GM21360 (cell line): Measurements from ENCODE around the gene ST8SIA6.
"Not testable (repeated sequence)": the region's sequence is repeated elsewhere in the genome, so short reads cannot be mapped to it uniquely, and the experiment has no call there.

Experiments used
- ATAC-seq: cut with Tn5 transposase; IDR thresholded peaks from one replicate; pipeline ENCODE4 v1.9.1; 2021; ENCODE audit warnings: mild to moderate bottlenecking, moderate library complexity; ENCODE audit not compliant: unreplicated experiment

Gene ST8SIA6, protein sequence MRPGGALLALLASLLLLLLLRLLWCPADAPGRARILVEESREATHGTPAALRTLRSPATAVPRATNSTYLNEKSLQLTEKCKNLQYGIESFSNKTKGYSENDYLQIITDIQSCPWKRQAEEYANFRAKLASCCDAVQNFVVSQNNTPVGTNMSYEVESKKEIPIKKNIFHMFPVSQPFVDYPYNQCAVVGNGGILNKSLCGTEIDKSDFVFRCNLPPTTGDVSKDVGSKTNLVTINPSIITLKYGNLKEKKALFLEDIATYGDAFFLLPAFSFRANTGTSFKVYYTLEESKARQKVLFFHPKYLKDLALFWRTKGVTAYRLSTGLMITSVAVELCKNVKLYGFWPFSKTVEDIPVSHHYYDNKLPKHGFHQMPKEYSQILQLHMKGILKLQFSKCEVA

GRCh38 chr10:17454161-17455014, at the start of gene ST8SIA6:
ST8SIA6 (minus strand) TSS chr10:17454595; CDS start chr10:17454255, 340 bp downstream.
- peak; percentile 80 for ATAC-seq

DNA sequence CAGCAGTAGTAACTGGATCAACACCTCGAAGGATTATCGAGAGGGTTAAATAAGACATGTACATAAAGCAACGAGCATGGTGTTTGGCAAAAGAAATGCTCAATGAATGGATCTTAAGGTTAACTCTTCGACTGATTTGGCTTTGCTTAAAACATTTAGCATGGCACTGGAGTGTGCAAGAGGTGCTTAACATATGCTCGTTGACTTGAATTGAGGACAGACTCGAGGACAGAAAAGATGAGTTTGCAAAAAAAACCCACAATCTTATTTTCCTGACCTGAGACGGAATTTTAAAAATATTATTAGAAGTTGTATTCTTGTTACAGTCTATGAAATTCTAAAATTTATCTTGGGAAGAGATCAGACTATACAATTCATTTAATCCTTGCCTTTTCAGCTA, 49.4 kb upstream of the ST8SIA6 start:
- no peak for ATAC-seq

- no peak for ATAC-seq
Observed at GRCh38 chr10:17502814-17503213, 48.4 kb upstream of the ST8SIA6 start.

DNA sequence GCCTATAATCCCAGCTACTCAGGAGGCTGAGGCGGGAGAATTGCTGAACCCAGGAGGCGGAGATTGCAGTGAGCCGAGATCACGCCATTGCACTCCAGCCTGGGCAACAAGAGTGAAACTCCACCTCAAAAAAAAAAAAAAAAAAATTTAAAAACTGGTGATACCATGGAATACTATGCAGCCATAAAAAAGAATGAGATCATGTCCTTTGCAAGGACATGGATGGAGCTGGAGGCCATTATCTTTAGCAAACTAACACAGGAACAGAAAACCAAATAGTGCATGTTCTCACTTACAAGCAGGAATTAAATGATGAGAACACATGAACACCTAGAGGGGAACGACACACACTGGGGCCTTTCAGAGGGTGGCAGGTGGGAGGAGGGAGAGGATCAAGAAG, 44.6 kb upstream of the ST8SIA6 start:
- not testable (repeated sequence) for ATAC-seq

- ATAC-seq: no peak
Observed at GRCh38 chr10:17497446-17498030, 43.1 kb upstream of the ST8SIA6 start.

DNA sequence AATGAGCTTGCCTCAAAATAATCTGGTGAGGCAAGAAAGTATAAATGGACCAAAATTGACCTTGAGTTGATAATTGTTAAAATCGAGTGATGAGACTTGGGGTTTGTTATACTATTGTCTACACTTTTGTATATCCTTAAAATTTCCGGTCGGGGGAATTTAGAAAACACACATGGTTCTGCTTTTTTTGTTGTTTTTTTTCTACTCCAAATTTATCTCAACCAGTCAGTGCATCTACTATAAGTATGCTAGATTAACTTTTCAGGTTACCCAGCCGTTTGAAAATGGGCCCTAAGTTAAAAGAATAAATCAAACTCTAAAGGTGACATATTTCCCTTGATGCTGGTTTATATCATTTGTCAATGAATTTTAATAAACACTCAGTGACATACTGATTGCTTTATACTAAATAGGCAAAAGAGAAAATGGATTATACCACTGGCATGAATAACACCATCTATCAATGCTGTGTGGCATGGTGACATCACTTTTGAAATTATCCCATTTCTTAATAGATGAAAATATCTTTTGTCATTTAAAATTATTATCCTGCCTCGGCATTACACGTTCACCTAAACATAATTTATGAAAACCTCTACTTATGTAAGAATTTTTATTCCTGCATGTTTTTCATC, 40.3 kb upstream of the ST8SIA6 start:
- ATAC-seq: no peak

- no peak for ATAC-seq
Observed at GRCh38 chr10:17488848-17489247, 34.5 kb upstream of the ST8SIA6 start.

GRCh38 chr10:17483079-17483478, 28.7 kb upstream of the ST8SIA6 start:
- no peak for ATAC-seq

- no peak for ATAC-seq
Observed at GRCh38 chr10:17479822-17480221, 25.4 kb upstream of the ST8SIA6 start.

GRCh38 chr10:17479015-17479615, 24.7 kb upstream of the ST8SIA6 start:
- ATAC-seq: no peak

DNA sequence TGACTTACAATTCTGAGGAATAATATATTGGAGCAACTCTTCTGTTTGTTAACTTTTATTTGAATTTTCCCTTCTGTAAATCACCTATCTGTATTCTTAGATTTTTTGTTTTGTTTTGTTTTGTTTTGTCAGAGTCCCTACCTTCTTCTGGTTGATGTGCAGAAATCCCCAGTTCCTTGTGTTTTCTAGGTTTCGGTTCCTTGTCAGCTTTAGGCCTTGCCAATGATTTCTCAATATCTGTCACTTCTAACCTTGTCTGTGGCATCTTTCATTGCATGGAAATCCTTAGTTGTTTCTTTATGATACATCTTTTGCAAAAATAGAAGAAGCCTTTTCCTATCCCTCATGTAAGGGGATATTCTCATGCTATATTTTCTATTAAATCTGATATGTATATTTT, 21.7 kb upstream of the ST8SIA6 start:
- ATAC-seq: no peak

DNA sequence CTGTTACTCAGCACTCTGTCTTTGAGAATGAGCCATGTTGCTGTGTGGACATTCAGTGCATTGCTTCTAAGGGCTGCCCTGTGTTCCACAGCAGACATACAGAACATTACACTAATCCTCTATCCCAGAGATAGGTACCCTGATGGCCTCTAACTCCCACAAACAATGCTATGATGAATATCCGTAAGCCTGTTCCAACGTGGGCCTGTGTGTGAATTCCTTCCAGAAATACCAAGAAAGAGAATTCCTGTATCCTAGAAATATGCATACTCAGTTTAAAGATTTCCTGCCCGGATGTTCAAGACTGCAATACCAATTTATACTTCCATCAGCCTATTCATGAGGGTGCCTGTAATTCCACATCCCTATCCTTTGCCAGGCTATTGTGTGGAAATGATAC, 21.3 kb upstream of the ST8SIA6 start:
- no peak for ATAC-seq

DNA sequence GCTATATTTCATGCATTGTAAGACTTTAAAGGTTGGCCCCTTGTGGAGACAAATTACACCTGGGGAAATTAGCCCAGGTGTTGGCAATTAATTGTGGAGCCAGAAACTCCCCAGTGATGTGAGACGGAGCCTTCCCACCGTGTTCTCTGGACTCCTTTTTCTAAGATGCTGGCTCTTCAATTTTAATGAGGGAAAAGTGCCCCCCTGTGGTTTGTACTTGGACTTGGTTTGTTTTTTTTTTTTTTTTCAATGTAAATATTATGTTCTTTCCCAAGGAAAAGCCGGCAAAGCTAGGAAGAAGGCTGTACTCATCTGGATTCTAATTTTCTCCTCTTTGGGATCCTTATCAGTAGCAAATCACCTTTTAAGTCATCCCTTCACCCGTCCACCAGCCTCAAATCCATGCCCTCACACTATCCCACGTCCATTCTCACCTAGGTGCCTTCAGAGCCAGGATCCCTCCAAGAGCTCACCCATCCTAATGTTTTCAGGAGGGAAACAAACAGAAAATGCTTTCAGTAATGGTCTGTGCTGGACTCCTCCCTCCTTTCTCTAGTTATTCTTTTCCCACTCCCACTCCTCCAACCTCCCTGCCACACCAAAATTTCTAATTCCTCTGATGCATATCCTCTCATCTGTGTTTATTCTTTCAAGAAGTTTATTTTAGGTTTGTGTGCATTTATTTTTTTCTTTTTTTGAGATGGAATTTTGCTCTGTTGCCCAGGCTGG, 20.4 kb upstream of the ST8SIA6 start:
- ATAC-seq: no peak

DNA sequence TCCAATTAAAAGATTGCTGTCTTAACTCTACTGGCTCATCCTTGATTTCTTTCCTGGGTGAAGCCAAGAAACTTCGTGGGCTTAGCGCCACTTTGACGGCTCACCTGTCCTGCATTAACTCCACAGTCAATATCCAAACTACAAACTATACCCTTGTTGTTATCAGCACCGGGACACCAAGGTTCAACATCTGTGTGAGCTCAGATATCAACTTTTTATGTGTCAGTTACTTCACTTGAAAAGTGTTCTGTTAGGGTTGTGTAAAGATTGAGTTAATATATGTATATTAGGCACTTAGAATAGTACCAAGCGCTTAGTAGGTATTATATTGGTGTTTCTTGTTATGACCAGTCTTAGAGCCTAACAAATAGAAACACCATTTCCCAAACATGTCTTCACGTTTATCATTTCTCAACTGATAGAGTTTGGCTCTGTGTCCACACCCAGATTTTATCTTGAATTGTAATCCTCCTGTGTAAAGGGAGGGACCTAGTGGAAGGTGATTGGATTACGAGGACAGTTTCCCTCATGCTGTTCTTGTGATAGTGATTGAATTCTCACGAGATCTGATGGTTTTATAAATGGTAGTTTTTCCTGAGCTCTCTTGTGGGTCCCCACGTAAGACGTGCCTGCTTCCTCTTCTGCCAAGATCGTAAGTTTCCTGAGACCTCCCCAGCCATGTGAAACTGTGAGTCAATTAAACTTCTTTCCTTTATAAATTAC, 19.0 kb upstream of the ST8SIA6 start:
- ATAC-seq: no peak

GRCh38 chr10:17472481-17473227, 18.3 kb upstream of the ST8SIA6 start:
- no peak for ATAC-seq

DNA sequence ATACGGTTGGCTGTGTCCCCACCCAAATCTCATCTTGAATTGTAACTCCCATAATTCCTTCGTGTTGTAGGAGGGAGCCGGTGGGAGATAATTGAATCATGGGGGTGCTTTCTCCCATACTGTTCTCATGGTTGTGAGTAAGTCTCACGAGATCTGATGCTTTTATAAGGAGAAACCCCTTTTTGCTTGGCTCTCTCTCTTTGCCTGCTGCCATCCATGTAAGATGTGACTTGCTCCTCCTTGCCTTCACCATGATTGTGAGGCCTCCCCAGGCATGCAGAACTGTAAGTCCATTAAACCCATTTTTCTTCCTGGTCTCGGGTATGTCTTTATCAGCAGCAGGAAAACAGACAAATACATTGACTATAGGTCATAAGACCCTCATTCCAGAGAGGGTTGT, 15.9 kb upstream of the ST8SIA6 start:
- ATAC-seq: no peak

GRCh38 chr10:17465328-17466125, 11.1 kb upstream of the ST8SIA6 start:
- no peak for ATAC-seq

- no peak for ATAC-seq
Observed at GRCh38 chr10:17464545-17464944, 10.2 kb upstream of the ST8SIA6 start.
